Fibroblast of skin of right quadriceps (primary cell): Measurements from ENCODE around the gene ERC2.

ENCODE experiments used
- DNase-seq: peaks from one replicate; pipeline ENCODE4 v3.0.0-alpha.2; 2013

The ERC2 gene

GRCh38 chr3:55500555-55501330 lies 967.5 kb downstream of the ERC2 start:
- peak; percentile 62 for DNase-seq

- DNase-seq = no peak
Measured at GRCh38 chr3:55498520-55498919, 969.7 kb downstream of the ERC2 start.

- no peak for DNase-seq
Measured at GRCh38 chr3:55497250-55497649, 971.0 kb downstream of the ERC2 start.

- no peak for DNase-seq
Measured at GRCh38 chr3:55494976-55495375, 973.3 kb downstream of the ERC2 start.

- no peak for DNase-seq
Measured at GRCh38 chr3:55492976-55493375, 975.3 kb downstream of the ERC2 start.

GRCh38 chr3:55491296-55491816 lies 976.9 kb downstream of the ERC2 start:
- peak; percentile 99 for DNase-seq

GRCh38 chr3:55490276-55490913 lies 977.9 kb downstream of the ERC2 start:
- DNase-seq = no peak

GRCh38 chr3:55489798-55490132 lies 978.5 kb downstream of the ERC2 start:
- no peak for DNase-seq

GRCh38 chr3:55488398-55489055 lies 979.7 kb downstream of the ERC2 start:
- peak; percentile 90 for DNase-seq

- DNase-seq = peak; percentile 80
Measured at GRCh38 chr3:55487381-55488241, 980.7 kb downstream of the ERC2 start.

GRCh38 chr3:55486857-55487380 lies 981.3 kb downstream of the ERC2 start, which contains the start of gene WNT5A:
Gene WNT5A, minus strand, starts transcription at chr3:55487306. Its CDS starts 321 bp downstream, at chr3:55486985.
- peak; percentile 66 for DNase-seq

GRCh38 chr3:55486101-55486856 lies 982.0 kb downstream of the ERC2 start:
- DNase-seq = peak; percentile 89

- DNase-seq = peak; percentile 91
Measured at GRCh38 chr3:55484801-55485791, 983.2 kb downstream of the ERC2 start.

- DNase-seq = peak; percentile 52
Measured at GRCh38 chr3:55484191-55484689, 984.0 kb downstream of the ERC2 start.

- DNase-seq = peak; percentile 47
Measured at GRCh38 chr3:55483196-55484095, 984.8 kb downstream of the ERC2 start.

GRCh38 chr3:55482496-55483195 lies 985.6 kb downstream of the ERC2 start:
- DNase-seq = peak; percentile 81

GRCh38 chr3:55481744-55482495 lies 986.3 kb downstream of the ERC2 start:
- peak; percentile 67 for DNase-seq
